WERI-Rb-1 (cell line): Measurements from ENCODE around the gene SQSTM1.

Experiments
- DNase-seq: peaks from one replicate; pipeline ENCODE4 v3.0.0-alpha.2; 2020
- H3K27ac ChIP-seq: fragments of 250-450 bp; sonication (Bioruptor Pico); 2 replicates; pipeline ENCODE4 v1.5.1; 2020; ENCODE audit warnings: mild to moderate bottlenecking, moderate library complexity
- H3K27me3 ChIP-seq: fragments of 250-450 bp; sonication (Bioruptor Pico); 2 replicates; pipeline ENCODE4 v1.5.1; 2021; ENCODE audit warnings: mild to moderate bottlenecking, low read depth, moderate library complexity; ENCODE audit not compliant: insufficient read depth, severe bottlenecking
- H3K36me3 ChIP-seq: fragments of 250-450 bp; sonication (Bioruptor Pico); 2 replicates; pipeline ENCODE4 v1.5.1; 2020; ENCODE audit warnings: mild to moderate bottlenecking, moderate library complexity
- H3K4me3 ChIP-seq: 2 replicates; pipeline ENCODE4 v1.5.1; 2011; ENCODE audit warnings: low read depth, mild to moderate bottlenecking, control low read depth, low read length
- H3K9me3 ChIP-seq: fragments of 250-450 bp; sonication (Bioruptor Pico); 2 replicates; pipeline ENCODE4 v1.5.1; 2021; ENCODE audit warnings: mild to moderate bottlenecking, moderate library complexity; ENCODE audit not compliant: severe bottlenecking
- CTCF ChIP-seq: IDR thresholded peaks from 2 replicates; pipeline ENCODE4 v1.5.1; 2011; ENCODE audit warnings: low read depth, mild to moderate bottlenecking, control low read depth, inconsistent platforms, low read length

SQSTM1 gene

GRCh38 chr5:179816401-179816795, 4.3 kb upstream of the SQSTM1 start:
- H3K27ac ChIP-seq: no peak overlapping the region
- no peaks in the 10 kb centered on the region for H3K27me3 ChIP-seq
- no peak for TF ChIP-seq CTCF
- no peaks in the 10 kb centered on the region for H3K9me3 ChIP-seq
- H3K4me3 ChIP-seq: no peak overlapping the region
- H3K36me3 ChIP-seq: no peaks in the 10 kb centered on the region
- DNase-seq: no peak

GRCh38 chr5:179816796-179817469, 3.8 kb upstream of the SQSTM1 start:
- no peak overlapping the region for H3K27ac ChIP-seq
- no peak for TF ChIP-seq CTCF
- no peaks in the 10 kb centered on the region for H3K27me3 ChIP-seq
- no peak overlapping the region for H3K4me3 ChIP-seq
- H3K9me3 ChIP-seq: no peaks in the 10 kb centered on the region
- DNase-seq: no peak
- H3K36me3 ChIP-seq: no peaks in the 10 kb centered on the region

- TF ChIP-seq CTCF: no peak
- H3K4me3 ChIP-seq: no peak overlapping the region
- no peak overlapping the region for H3K27ac ChIP-seq
- no peaks in the 10 kb centered on the region for H3K36me3 ChIP-seq
- no peak for DNase-seq
- no peaks in the 10 kb centered on the region for H3K9me3 ChIP-seq
- H3K27me3 ChIP-seq: no peaks in the 10 kb centered on the region
Measured at GRCh38 chr5:179817470-179817840, 3.2 kb upstream of the SQSTM1 start.

- no peak for DNase-seq
- no peaks in the 10 kb centered on the region for H3K9me3 ChIP-seq
- no peaks in the 10 kb centered on the region for H3K27me3 ChIP-seq
- TF ChIP-seq CTCF: no peak
- peak overlapping the region; percentile 43 for H3K4me3 ChIP-seq
- peak overlapping the region; percentile 87 for H3K27ac ChIP-seq
- no peaks in the 10 kb centered on the region; the same call in 1 of the 2 replicates for H3K36me3 ChIP-seq
Measured at GRCh38 chr5:179817890-179818745, 2.6 kb upstream of the SQSTM1 start.

GRCh38 chr5:179818746-179819295, 1.9 kb upstream of the SQSTM1 start:
- TF ChIP-seq CTCF: no peak
- H3K9me3 ChIP-seq: no peaks in the 10 kb centered on the region
- H3K4me3 ChIP-seq: peak overlapping the region; percentile 43
- DNase-seq: peak; percentile 77
- H3K27ac ChIP-seq: peak overlapping the region; percentile 87
- no peaks in the 10 kb centered on the region for H3K27me3 ChIP-seq
- no peaks in the 10 kb centered on the region; the same call in 1 of the 2 replicates for H3K36me3 ChIP-seq
